Inferior parietal cortex (tissue), 1 donor: ENCODE results near the gene INPP5E.

Experiments
- DNase-seq: peaks from one replicate; pipeline ENCODE4 v3.0.0-alpha.2; 2016; ENCODE audit errors: extremely low spot score

The INPP5E gene

DNA sequence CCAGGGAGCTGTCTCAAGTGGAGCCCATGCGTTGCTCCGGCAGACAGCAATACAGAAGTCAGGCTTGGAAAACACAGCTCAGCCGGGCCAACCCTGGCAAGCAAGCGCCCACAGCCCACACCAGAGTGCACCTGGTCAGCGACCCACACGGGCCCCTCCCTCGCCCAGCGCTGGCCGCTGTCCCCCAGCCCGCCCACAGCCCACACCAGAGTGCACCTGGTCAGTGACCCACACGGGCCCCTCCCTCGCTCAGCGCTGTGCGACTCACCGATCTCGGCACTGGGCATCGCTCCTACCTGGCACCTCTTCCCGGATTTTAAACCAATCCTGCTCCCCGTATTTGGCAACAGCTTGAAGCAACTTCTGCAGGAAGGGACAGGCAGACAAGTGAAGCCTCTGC lies 52.4 kb downstream of the INPP5E start:
- DNase-seq, result no peak

GRCh38 chr9:136386018-136386417 lies 53.6 kb downstream of the INPP5E start:
- no peak for DNase-seq

- no peak for DNase-seq
Observed at GRCh38 chr9:136385015-136385414, 54.6 kb downstream of the INPP5E start.

GRCh38 chr9:136383436-136383835 lies 56.2 kb downstream of the INPP5E start:
- DNase-seq, result no peak

GRCh38 chr9:136381966-136382513 lies 57.6 kb downstream of the INPP5E start:
- no peak for DNase-seq

GRCh38 chr9:136381311-136381710 lies 58.3 kb downstream of the INPP5E start:
- no peak for DNase-seq

GRCh38 chr9:136380381-136380780 lies 59.3 kb downstream of the INPP5E start:
- DNase-seq, result no peak

GRCh38 chr9:136379891-136380290 lies 59.8 kb downstream of the INPP5E start:
- no peak for DNase-seq

DNA sequence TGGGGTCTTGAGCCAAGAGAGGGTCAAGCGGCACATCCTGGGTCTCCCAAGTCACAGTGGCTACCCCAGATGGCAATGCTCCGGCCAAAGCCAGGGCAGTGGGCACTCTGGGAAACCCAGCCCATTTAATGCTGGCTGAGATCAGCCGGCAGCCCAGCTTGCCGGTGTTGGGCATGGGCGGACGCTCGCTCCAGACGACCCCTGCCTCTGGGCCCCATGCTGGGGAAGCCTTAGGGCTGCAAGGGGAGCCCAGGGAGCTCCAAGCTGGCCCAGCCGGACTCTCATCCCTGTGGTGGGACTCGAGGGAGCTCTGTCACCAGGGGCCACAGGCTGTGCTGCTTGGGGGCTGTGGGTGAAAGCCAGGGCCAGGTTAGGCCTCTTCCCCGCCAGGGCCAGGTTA lies 60.2 kb downstream of the INPP5E start:
- DNase-seq, result no peak

DNA sequence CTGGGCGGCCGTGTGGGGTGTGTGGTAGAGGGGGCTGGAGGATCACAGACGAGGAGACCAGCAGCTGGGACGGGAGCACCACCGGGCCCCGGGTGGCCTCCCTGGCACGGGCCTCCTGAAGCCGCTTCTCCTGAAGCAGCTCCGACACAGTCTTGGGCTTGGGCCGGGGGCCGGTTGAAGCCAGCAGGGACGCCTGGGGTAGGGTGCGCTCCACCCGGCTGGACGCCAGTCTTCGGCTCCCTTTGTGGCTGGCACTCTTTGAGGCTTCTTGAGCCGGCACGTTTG lies 60.7 kb downstream of the INPP5E start:
- DNase-seq, result no peak
